Measurements from ENCODE around the gene TMTC3.

GRCh38 chr12:88207921-88208620 lies 66.0 kb downstream of the TMTC3 start:
- TF ChIP-seq CTCF (conservative IDR thresholded peaks at IDR 0.05) (no peak), ZFX (IDR thresholded peaks at IDR 0.05) (no peak)

Measured in C4-2B (cell line).